Stimulated activated CD4-positive, alpha-beta T cell treated with anti-CD3 and anti-CD28 coated beads, TNF-alpha, amount 100 ng/mL, for 4 hours (primary cell): Measurements from ENCODE around the gene DPM2.

Experiments used
- DNase-seq, 3 experiments: peaks; one replicate each; pipeline ENCODE4 v3.0.0-alpha.2; 2020; ENCODE audit warnings: low read depth in 3 of 3

DPM2 gene

DNA sequence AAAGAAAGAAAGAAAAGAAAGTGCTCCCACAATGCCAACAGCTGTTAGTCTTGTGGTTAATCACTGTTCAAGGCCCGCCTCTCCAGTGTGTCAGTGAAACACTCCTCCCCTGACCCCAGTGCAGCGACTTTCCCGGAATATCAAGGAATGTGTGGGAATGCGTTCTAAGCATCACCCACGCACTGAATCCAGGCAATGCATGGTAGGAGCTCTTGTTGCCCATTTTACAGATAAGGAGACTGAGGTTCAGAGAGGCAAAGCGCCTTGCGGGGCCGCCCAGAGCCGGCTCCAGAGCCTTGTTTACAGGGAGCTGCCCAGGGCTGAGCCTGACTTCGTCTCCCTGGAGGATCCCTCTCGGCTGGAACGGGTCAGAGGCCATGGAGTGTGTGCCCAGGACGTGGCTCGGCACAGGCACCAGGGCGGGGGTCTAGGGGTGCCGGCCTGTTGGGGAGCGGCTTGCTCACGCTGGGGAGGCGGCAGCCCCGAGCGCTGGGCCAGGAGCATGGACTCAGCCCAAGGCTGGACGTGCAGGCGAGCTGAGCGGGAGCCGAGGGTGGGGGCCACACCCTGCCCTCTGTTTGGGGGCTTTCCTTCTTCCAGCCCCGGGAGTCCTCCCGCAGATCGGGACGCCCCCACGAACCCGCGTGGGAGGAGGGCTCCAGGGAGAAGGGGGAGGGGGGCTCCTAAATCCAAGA, 39.1 kb downstream of the DPM2 start:
- no peak for DNase-seq

DNA sequence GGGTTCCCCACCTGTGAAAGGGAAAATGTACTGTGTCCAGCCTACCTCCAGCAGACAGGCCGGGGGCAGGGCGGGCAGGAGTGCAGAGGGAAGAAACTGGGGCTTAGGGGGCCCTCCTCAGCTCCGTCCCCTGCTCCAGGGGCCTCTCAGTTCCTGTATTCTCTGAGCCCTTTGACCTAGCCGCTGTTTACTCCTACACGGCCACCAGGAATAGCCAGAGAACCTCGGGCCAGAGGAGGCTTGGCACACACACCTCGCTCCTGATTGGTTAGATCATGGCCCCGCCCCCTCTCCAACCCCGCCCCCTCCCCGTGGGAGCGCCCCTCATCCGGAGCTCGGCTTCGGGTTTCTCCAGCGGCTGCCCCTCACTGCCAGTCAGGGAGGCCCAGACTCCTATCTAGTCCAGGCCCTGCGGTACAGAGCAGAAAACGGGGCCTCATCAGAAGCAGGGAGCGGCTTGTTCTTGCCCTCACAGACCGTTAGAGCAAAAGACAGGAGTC, 40.4 kb downstream of the DPM2 start:
- no peak for DNase-seq

DNA sequence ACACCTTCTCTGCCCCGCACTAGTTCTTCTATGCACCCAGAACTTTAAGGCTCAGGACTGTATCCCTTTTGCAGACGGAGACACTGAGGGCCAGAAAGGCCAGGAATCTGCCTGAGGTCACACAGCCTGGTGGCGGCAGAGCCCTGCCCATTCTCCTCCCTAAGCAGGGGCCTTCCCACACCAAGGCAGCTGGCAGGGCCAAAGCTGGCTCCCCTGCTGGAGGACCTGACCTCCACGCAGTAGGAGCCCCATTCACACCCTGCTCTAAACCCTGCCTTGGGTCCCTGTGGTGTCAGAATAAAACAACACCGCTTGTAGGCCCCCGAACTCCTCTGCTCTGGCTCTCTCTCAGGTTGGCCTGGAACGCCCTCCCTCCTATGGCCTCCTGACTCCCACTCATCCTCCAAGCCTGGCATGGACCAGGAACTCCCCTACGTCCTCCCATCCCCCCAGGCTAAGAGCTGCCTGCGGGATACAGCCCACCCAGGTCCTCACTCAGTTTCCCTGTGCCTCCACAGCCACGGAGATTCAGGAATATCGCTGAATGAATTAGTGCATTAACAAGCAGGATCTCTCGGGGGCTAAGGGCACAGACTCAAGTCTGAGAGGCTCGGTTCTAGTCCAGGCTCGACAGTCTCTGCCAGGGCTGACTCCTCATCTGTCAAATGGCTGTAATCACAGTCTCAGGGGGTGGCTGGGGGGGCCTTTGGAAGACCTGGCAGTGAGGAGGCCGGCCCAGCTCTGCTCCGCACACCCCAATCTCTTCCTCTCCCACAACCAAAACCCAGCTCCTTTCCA, 41.1 kb downstream of the DPM2 start:
- no peak for DNase-seq

DNA sequence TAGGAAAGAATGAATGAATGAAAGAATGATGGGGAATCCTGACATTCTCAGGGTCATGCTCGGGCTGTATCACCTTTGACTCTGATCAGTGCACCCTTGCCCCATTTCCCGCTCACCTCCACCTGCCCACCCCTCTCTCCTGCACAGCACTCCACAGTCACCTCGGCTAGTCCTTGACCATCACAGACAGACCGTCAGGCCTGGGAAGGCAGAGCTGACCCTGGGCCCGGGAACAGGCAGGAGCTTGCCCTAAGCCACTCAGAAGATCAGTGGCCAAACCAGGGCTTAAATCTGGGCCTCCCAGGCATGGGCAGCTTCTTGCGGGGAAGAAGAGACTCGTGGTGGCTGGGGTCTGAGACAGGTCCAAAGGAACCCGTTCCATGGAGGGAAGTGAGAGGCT, 41.8 kb downstream of the DPM2 start:
- no peak for DNase-seq

DNA sequence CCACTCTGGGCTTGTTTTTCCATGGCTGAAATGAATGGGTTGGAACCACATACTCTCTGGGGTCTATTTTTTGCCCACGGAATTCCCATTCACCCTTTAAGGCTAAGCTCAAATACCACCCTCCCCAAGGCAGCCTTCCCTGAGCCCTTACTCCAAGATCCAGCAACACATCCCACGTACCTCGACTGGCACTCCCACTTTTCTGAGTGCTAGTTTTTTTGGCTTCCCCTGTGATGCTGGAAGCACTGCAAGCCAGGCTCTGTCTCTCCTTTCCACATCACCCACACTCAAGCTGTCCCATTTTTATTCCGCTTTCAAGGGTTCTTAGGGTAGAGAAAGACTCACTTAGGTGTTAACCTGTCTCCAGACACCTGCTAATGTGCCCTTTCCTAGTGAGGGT, 44.3 kb downstream of the DPM2 start:
- DNase-seq = no peak

DNA sequence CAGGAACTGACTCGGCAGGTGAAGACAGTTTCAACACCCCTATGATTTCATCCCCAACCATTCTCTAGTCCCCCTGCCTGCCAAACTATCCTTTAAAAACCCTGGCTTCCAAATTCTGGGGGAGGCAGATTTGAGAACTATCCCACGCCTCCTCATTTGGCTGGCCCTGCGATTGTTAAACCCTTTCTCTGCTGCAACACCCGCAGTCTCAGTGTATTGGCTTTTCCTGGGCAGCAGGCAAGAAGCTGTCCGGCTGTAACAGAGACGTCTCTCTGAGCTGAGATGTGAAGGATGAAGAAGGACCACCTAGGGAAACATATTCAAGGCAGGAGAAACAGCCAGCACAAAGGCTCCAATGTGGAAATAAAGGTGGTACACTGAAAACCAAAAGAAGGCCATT, 44.8 kb downstream of the DPM2 start:
- no peak for DNase-seq

DNA sequence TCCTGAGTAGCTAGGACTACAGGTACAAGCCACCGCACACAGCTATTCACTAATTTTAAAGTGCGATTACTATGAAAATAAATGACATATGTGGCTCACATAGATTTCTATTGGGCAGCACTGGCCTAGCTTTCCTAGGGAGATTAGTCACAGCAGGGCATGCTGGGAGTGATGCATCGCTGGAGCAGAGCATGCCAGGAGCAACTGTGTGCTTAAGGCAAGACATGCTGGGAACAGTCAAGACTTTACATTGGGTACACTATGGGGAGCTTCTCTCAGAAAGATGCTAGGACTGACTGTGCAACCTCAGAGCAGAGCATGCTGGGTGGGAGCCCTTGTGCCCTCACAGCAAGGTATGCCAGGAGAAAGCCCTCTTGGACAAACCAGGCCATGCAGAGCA, 47.6 kb downstream of the DPM2 start:
- DNase-seq = no peak

DNA sequence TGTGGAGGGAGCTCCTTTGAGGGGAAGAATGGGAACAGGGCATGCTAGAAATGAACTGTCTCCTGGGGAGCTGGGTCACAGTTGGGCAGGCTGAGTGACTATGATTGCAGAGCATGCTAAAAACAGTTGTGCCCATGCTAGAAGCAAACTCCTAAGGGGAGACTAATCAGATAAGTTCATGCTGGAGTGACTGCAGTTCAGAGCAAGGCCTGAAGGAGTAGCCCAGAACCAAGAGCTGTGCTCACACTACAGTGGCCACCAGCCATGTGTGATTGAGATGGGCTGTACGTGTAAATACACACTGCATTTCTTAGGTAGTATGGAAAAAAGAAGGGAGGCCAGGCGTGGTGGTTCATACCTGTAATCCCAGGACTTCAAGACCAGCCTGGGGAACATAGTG, 49.9 kb downstream of the DPM2 start:
- no peak for DNase-seq

DNA sequence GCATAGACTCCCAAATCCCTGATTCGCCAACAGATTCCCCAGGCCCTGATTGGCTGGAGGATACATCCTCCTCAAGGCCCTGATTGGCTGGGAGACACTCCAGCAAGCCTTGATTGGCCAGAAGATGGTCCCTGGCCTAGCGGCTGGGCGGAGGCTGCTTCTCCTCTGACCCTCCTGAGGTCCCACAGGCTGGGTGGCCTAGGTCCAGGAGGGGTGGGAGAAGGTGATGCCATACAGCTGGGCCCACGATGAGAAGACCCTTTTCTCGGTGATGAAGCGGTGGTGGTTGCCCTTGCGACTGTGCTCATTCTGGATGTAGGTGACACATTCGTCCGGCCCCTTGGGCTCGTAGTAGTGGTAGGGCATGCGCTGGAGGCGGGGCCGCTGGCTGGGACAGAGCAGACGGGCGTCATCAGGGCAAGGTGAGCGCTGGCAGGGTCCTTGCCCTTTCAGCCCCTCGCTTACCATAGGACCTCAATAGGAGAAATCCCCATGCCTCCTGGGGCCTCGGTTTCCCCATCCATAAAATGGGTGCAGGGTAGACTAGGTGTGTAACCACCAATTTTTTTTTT, 51.2 kb downstream of the DPM2 start:
- no peak for DNase-seq

DNA sequence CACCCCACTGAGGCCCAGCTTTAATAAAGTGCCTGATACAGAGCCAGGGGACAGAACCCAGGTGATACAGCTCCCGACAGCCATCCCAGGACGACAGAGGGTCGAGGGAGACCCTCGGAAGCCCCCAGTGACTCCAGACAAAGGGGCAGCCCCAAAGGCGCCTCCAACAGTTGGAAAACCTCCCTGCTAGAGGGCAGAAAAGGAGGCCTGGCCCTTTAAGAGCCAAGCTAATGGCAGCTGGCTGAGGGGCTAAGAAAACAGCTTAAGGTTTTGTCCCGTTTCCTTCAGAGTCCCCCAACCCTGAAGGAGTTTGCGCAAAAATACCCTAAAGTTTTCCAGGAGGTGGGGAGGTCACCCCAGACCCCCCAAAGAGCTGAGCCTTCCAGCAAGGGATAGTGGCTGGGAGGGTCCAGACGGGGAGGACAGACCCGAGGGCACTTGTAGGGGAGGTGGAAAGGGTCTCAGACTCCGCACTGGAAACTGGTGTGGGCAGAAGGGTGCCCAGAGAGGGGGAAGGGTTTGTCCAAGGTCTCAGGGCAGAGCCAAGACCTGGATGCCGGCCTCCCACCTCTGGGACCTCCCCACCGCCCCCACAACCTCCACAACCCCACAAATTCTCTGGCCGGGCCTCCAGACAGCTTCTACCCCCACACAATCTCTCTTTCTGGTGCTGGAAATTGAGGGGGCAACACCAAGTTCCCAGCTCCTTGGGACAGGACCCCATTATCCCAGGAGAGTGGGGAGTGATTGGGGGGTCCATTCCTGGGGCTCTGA, 52.0 kb downstream of the DPM2 start:
- DNase-seq = no peak
